CD4-positive, alpha-beta T cell treated with Interleukin-15 for 4 hours (primary cell): ENCODE results near the gene CDAN1.
"Not testable (repeated sequence)": the region's sequence is repeated elsewhere in the genome, so short reads cannot be mapped to it uniquely, and the experiment has no call there.

Source experiments
- DNase-seq: peaks from one replicate; pipeline ENCODE4 v3.0.0-alpha.2; 2020; ENCODE audit warnings: low spot score

CDAN1 gene

GRCh38 chr15:42710662-42711061, 26.3 kb downstream of the CDAN1 start:
- DNase-seq: no peak

GRCh38 chr15:42707873-42708544, 28.9 kb downstream of the CDAN1 start:
- DNase-seq: no peak

- no peak for DNase-seq
Measured at GRCh38 chr15:42707068-42707467, 29.9 kb downstream of the CDAN1 start.

- no peak for DNase-seq
Measured at GRCh38 chr15:42705336-42705735, 31.6 kb downstream of the CDAN1 start.

- peak; percentile 66 for DNase-seq
Measured at GRCh38 chr15:42704492-42704926, 32.4 kb downstream of the CDAN1 start.

- DNase-seq: no peak
Measured at GRCh38 chr15:42696626-42697025, 40.3 kb downstream of the CDAN1 start.

- DNase-seq: no peak
Measured at GRCh38 chr15:42695527-42696071, 41.3 kb downstream of the CDAN1 start.

- DNase-seq: no peak
Measured at GRCh38 chr15:42694398-42694797, 42.5 kb downstream of the CDAN1 start.

- DNase-seq: no peak
Measured at GRCh38 chr15:42693942-42694341, 43.0 kb downstream of the CDAN1 start.

GRCh38 chr15:42693496-42693895, 43.4 kb downstream of the CDAN1 start:
- no peak for DNase-seq

GRCh38 chr15:42692997-42693396, 43.9 kb downstream of the CDAN1 start:
- no peak for DNase-seq

- DNase-seq: no peak
Measured at GRCh38 chr15:42692536-42692935, 44.4 kb downstream of the CDAN1 start.

- no peak for DNase-seq
Measured at GRCh38 chr15:42691770-42692169, 45.2 kb downstream of the CDAN1 start.

GRCh38 chr15:42691308-42691707, 45.6 kb downstream of the CDAN1 start:
- no peak for DNase-seq

- no peak for DNase-seq
Measured at GRCh38 chr15:42688301-42688700, 48.6 kb downstream of the CDAN1 start.

GRCh38 chr15:42687740-42688139, 49.2 kb downstream of the CDAN1 start:
- DNase-seq: no peak

- no peak for DNase-seq
Measured at GRCh38 chr15:42686281-42686680, 50.6 kb downstream of the CDAN1 start.

GRCh38 chr15:42681119-42681518, 55.8 kb downstream of the CDAN1 start:
- DNase-seq: no peak

- not testable (repeated sequence) for DNase-seq
Measured at GRCh38 chr15:42680142-42680482, 56.8 kb downstream of the CDAN1 start.

GRCh38 chr15:42679285-42680141, 57.4 kb downstream of the CDAN1 start:
- no peak for DNase-seq

- DNase-seq: no peak
Measured at GRCh38 chr15:42675021-42675420, 61.9 kb downstream of the CDAN1 start.

GRCh38 chr15:42674472-42674871, 62.5 kb downstream of the CDAN1 start:
- no peak for DNase-seq
